ENCODE measurements around the gene LTC4S.
A peak's percentile ranks its signal among the peaks of the same experiment; 100 is the strongest.

The LTC4S gene

GRCh38 chr5:179816401-179816795, 22.6 kb downstream of the LTC4S start:
- TF ChIP-seq, protein P1, sequence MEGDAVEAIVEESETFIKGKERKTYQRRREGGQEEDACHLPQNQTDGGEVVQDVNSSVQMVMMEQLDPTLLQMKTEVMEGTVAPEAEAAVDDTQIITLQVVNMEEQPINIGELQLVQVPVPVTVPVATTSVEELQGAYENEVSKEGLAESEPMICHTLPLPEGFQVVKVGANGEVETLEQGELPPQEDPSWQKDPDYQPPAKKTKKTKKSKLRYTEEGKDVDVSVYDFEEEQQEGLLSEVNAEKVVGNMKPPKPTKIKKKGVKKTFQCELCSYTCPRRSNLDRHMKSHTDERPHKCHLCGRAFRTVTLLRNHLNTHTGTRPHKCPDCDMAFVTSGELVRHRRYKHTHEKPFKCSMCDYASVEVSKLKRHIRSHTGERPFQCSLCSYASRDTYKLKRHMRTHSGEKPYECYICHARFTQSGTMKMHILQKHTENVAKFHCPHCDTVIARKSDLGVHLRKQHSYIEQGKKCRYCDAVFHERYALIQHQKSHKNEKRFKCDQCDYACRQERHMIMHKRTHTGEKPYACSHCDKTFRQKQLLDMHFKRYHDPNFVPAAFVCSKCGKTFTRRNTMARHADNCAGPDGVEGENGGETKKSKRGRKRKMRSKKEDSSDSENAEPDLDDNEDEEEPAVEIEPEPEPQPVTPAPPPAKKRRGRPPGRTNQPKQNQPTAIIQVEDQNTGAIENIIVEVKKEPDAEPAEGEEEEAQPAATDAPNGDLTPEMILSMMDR (IDR thresholded peaks at IDR 0.05; ENCODE audit: insufficient read depth, low read length, missing control alignments) = no peak
- POLR2A ChIA-PET = no interaction called here
- CTCF ChIA-PET = interaction anchor here (1.6 to 2.5 kb wide), 2 partner anchors 19 to 54 kb away, joined by 5 to 8 read pairs; no protein-coding TSS in a partner anchor
- H3K4me3 ChIP-seq (ENCODE audit: low read depth, low read length) = peak overlapping the region; percentile 42
- DNase-seq (ENCODE audit: low read depth, low spot score) = no peak

DNA sequence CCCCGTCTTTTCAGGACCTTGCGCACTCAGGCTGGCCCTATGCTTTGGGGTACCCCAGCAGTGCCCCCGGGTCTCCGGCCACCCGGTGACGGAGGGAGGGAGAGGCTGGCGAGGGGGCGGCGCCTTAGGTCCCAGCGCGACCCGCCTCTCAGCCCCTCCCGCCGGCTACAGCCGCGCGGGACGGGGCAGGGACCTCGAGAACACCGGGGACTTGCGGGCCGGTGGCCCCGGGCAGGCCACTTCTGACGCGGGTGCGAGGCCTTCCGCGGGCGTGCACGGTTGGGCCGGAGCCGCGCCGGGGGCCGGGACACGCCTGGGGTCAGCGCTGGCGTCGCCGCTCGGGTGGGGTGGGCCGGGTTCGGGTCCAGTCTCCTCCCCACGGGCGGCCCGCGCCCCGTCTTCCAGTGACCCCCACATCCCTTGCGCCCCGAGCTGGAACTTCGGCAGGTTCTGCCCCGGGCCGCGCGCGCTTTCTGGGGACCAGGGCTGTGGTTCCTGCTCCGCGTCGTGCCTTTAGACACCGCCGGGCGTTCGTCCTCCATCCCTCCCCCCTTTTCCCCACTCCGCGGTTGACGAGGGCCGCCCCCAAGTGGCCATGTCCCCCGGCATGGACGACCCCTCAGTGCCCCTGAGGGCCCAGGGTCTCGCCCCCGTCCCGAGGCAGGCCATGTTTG, 23.1 kb downstream of the LTC4S start:
- ChIA-PET CTCF (interaction anchor here (0.8 to 2.5 kb wide), 2 partner anchors 20 to 21 kb away, joined by 3 to 8 read pairs; no protein-coding TSS in a partner anchor), POLR2A (no interaction called here)
- peak overlapping the region; percentile 42 for H3K4me3 ChIP-seq (ENCODE audit: low read depth, low read length)
- DNase-seq (ENCODE audit: low read depth, low spot score) = no peak
- TF ChIP-seq, protein P1 (IDR thresholded peaks at IDR 0.05; ENCODE audit: insufficient read depth, low read length, missing control alignments) = no peak

DNA sequence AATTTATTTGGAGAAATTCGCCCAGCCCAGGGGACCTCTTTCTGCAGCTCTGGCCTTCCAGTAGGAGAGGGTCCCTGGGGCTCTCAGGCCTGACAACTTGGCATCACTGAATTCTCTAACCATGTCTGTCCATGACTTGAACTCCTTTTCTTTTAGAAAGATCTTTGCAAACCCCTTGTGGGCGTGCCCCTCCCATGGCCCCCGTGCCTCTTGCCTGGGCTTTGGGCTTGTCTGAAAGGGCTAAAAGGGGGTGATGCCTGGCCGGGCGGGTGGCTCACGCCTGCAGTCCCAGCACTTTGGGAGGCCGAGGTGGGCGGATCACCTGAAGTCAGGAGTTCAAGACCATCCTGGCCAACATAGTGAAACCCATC, 23.7 kb downstream of the LTC4S start:
- H3K4me3 ChIP-seq (ENCODE audit: low read depth, low read length) = no peak overlapping the region; the same call in 1 of the 2 replicates
- TF ChIP-seq, protein P1 (IDR thresholded peaks at IDR 0.05; ENCODE audit: insufficient read depth, low read length, missing control alignments) = no peak
- ChIA-PET CTCF (interaction anchor here (0.8 kb wide), 1 partner anchor 21 kb away, joined by 3 read pairs; no protein-coding TSS in a partner anchor), POLR2A (no interaction called here)
- no peak for DNase-seq (ENCODE audit: low read depth, low spot score)

DNA sequence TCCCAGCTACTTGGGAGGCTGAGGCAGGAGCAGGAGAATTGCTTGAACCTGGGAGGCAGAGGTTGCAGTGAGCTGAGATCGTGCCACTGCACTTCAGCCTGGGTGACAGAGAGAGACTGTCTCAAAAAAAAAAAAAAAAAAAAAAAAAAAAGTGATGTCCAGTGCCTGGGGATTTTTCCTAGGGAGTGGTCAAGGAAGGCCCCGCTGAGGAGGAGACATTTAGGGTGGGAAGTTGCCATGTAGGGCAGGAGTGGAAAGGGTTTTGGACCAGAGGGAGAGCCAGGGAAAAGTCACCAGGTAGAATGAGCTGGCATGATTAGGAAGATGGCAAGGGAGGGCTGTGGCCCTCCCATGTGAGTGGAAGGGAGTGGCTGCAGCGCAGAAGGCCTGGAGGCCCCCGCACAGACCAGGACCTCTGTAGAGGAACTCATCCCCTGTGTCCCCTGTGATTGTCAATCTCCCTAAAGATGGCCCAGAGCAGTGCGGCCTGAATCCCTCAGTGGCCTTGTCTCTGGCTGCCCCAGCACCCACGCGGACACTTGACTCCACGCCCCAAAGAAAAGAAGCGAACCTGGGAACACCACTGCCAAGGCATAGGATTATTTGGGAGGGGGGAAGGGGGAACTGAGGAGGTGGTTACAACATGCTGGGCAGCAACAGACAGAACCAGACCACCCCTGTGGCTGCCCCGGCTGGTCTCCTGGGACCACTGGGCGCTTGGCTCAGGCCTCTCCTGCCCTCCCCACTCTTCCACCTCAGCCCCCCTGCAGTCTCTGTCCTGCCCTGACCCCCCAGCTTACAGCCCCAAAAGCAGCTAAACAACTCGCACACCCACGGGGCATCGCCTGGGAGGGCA, 24.3 kb downstream of the LTC4S start:
- ChIA-PET POLR2A (no interaction called here), CTCF (interaction anchor here (0.8 kb wide), 1 partner anchor 22 kb away, joined by 3 read pairs; no protein-coding TSS in a partner anchor)
- no peak overlapping the region; the same call in 1 of the 2 replicates for H3K4me3 ChIP-seq (ENCODE audit: low read depth, low read length)
- TF ChIP-seq, protein P1 (IDR thresholded peaks at IDR 0.05; ENCODE audit: insufficient read depth, low read length, missing control alignments) = no peak
- no peak for DNase-seq (ENCODE audit: low read depth, low spot score)

- ChIA-PET POLR2A (interaction anchor here (1.0 to 2.6 kb wide), 2 partner anchors 7 to 12 kb away, joined by 3 to 15 read pairs; no protein-coding TSS in a partner anchor), CTCF (interaction anchor here (1.0 to 1.1 kb wide), 3 partner anchors 17 to 205 kb away, joined by 3 to 6 read pairs (median 4); no protein-coding TSS in a partner anchor)
- TF ChIP-seq, protein P1 (IDR thresholded peaks at IDR 0.05; ENCODE audit: insufficient read depth, low read length, missing control alignments) = no peak
- DNase-seq (ENCODE audit: low read depth, low spot score) = peak; percentile 65
- peak overlapping the region; percentile 40 for H3K4me3 ChIP-seq (ENCODE audit: low read depth, low read length)
Observed at GRCh38 chr5:179818746-179819295, 25.0 kb downstream of the LTC4S start.
